GM19238 (cell line): ENCODE results near the gene NSUN6.

Experiments
- DNase-seq: peaks from one replicate; pipeline ENCODE4 v3.0.0; 2011; ENCODE audit warnings: low spot score; ENCODE audit not compliant: insufficient read length

Gene NSUN6

GRCh38 chr10:18563003-18563726 is 88.2 kb downstream of the NSUN6 start:
- DNase-seq: no peak

- no peak for DNase-seq
Observed at GRCh38 chr10:18561861-18562551, 89.4 kb downstream of the NSUN6 start.

GRCh38 chr10:18557960-18558359 is 93.4 kb downstream of the NSUN6 start:
- DNase-seq: no peak

GRCh38 chr10:18556522-18557147 is 94.8 kb downstream of the NSUN6 start:
- DNase-seq: no peak

- DNase-seq: no peak
Observed at GRCh38 chr10:18554479-18554878, 96.9 kb downstream of the NSUN6 start.

- no peak for DNase-seq
Observed at GRCh38 chr10:18551473-18551872, 99.9 kb downstream of the NSUN6 start.

- DNase-seq: no peak
Observed at GRCh38 chr10:18549105-18549504, 102.3 kb downstream of the NSUN6 start.

GRCh38 chr10:18545621-18546305 is 105.6 kb downstream of the NSUN6 start:
- no peak for DNase-seq

- no peak for DNase-seq
Observed at GRCh38 chr10:18542832-18543231, 108.6 kb downstream of the NSUN6 start.

GRCh38 chr10:18540195-18540594 is 111.2 kb downstream of the NSUN6 start:
- no peak for DNase-seq

- DNase-seq: no peak
Observed at GRCh38 chr10:18539335-18539734, 112.1 kb downstream of the NSUN6 start.

GRCh38 chr10:18533896-18534295 is 117.5 kb downstream of the NSUN6 start:
- no peak for DNase-seq

- DNase-seq: no peak
Observed at GRCh38 chr10:18532881-18533535, 118.4 kb downstream of the NSUN6 start.

- no peak for DNase-seq
Observed at GRCh38 chr10:18528292-18528691, 123.1 kb downstream of the NSUN6 start.

GRCh38 chr10:18527687-18528086 is 123.7 kb downstream of the NSUN6 start:
- DNase-seq: no peak

- no peak for DNase-seq
Observed at GRCh38 chr10:18523858-18524257, 127.5 kb downstream of the NSUN6 start.

GRCh38 chr10:18523025-18523424 is 128.4 kb downstream of the NSUN6 start:
- DNase-seq: no peak

GRCh38 chr10:18516851-18517250 is 134.5 kb downstream of the NSUN6 start:
- DNase-seq: no peak

GRCh38 chr10:18514537-18514936 is 136.8 kb downstream of the NSUN6 start:
- DNase-seq: no peak

- no peak for DNase-seq
Observed at GRCh38 chr10:18508587-18508986, 142.8 kb downstream of the NSUN6 start.

GRCh38 chr10:18505456-18506118 is 145.8 kb downstream of the NSUN6 start:
- no peak for DNase-seq
